ENCODE measurements around the gene RYR3.

The RYR3 gene

GRCh38 chr15:33382491-33382890 lies 71.7 kb downstream of the RYR3 start:
- no peak for DNase-seq
- no peak for TF ChIP-seq GATA1 (IDR thresholded peaks at IDR 0.05; ENCODE audit: low read depth, low read length)

DNA sequence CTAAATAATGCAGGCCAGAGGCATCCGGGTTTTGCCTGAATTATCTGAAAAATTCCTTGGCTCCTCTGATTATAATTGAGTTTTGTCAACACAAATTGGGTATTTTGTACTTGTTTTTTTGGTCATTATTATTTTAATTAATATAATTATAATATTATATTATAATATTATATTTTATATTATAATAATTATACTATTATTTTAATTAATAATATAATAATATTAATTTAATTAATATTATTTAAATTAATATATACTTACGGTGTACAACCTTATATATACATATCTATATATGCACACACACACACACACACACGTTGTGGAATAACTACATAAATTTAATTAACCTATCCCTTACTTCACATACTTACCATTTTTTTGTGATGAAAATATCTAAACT lies 73.5 kb downstream of the RYR3 start:
- TF ChIP-seq POLR2A (IDR thresholded peaks at IDR 0.05; ENCODE audit: low read length): no peak
- DNase-seq: no peak

GRCh38 chr15:33392453-33392852 lies 81.7 kb downstream of the RYR3 start:
- no peak for TF ChIP-seq POLR2A (IDR thresholded peaks at IDR 0.05; ENCODE audit: low read length)
- no peak for TF ChIP-seq GATA1 (IDR thresholded peaks at IDR 0.05; ENCODE audit: low read depth, low read length)
- DNase-seq: no peak

DNA sequence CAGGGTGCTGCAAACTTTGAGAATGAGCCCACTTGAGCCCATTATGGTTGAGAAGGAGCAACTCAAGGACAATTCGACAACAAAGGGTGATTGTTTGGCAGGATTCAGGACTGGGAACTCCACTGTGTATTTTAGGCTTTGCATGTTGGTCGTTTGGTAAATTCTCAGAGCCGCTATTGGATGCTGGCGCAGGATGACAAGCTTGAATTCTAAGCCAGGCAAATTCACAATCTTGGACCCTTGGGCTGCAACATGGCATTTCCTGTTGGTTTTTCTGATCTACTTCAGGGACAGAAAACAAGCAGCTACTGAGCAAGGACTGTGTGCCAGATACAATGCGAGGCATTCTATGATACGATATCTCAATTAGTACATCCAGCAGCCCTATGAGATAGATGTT lies 82.8 kb downstream of the RYR3 start:
- DNase-seq: no peak
- no peak for TF ChIP-seq GATA1 (IDR thresholded peaks at IDR 0.05; ENCODE audit: low read depth, low read length)
- TF ChIP-seq POLR2A (IDR thresholded peaks at IDR 0.05; ENCODE audit: low read length): no peak

DNA sequence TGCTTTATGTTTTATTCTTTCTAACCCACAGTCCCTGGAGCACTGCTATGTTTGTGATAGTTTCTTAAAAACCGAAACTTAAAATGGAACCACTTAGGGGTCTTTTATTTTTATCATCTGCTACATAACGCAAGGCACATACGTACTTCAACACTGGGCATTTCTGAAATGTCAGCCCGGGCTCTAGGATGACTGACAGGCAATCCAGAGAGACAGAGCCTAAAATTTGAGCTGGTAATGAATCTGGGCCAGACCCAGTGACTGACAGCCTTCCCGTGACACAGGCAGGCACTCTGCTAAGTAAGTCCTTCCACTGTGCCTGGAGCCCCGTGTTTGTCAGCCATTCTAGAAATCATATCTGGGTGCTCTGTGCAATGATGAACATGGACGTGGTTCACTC lies 84.6 kb downstream of the RYR3 start:
- DNase-seq: no peak
- TF ChIP-seq POLR2A (IDR thresholded peaks at IDR 0.05; ENCODE audit: low read length): no peak
- TF ChIP-seq GATA1 (IDR thresholded peaks at IDR 0.05; ENCODE audit: low read depth, low read length): no peak

DNA sequence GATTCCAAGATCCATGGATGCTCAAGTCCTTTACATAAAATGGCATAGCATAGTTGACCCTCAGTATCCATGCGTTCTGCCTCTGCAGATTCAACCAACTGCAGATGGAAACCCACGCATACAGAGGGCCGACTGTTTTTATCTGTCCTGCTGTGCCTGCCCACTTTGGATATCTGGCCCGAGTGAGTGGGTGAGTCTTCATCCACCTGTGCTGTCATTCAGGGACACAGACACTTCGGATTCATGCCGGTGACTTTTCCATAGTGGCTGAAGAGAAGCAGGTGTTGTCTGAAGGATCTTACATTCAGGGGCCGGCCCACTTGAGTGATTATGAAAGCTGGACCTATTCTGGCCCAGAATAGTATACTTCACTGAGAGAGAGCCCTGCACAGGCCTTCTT lies 85.1 kb downstream of the RYR3 start:
- no peak for DNase-seq
- TF ChIP-seq POLR2A (IDR thresholded peaks at IDR 0.05; ENCODE audit: low read length) (no peak), GATA1 (IDR thresholded peaks at IDR 0.05; ENCODE audit: low read depth, low read length) (no peak)

DNA sequence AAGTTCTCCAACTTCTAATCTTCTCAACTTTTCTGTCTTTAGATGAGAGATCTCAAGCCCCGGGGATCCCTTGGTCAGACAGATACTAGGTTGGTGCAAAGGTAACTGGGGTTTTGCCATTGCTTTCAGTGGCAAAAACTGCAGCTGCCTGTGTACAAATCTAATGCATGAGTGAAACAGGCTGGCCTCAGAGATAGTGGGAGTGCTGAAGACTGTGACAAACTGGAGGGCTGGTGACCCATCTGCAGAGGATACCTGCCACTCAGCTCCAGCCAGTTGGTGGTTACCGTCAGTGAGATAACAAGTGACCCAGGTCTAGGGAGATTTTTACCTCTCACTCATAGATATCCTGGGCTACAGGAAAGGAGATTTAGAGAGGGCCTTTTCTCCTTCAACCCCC lies 85.7 kb downstream of the RYR3 start:
- DNase-seq: peak in 1 of 2 experiments; percentile 58
- TF ChIP-seq GATA1 (IDR thresholded peaks at IDR 0.05; ENCODE audit: low read depth, low read length) (no peak), POLR2A (IDR thresholded peaks at IDR 0.05; ENCODE audit: low read length) (no peak)

- DNase-seq: no peak
- TF ChIP-seq POLR2A (IDR thresholded peaks at IDR 0.05; ENCODE audit: low read length) (no peak), GATA1 (IDR thresholded peaks at IDR 0.05; ENCODE audit: low read depth, low read length) (no peak)
Observed at GRCh38 chr15:33398555-33398954, 87.8 kb downstream of the RYR3 start.

DNA sequence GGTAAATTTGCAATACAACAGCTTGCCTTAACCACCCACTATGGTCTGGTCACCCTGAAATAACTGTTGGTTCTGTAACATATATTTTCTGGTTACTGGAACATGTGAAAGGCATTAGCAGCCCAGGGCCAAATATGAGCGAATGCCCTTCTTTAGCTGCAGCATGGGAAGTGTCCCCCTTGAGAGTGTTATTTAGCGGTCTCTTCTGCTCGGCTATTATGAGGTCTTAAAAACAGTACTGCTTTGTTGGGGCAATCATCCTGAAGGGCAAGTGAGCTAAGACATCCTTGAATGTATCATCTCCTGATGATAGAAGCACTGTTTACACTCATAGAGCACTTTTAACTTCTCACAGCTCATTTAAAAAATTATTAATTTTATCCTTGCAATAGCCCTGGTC lies 90.2 kb downstream of the RYR3 start:
- no peak for DNase-seq
- TF ChIP-seq GATA1 (IDR thresholded peaks at IDR 0.05; ENCODE audit: low read depth, low read length): no peak
- TF ChIP-seq POLR2A (IDR thresholded peaks at IDR 0.05; ENCODE audit: low read length): no peak

- no peak for DNase-seq
- no peak for TF ChIP-seq POLR2A (IDR thresholded peaks at IDR 0.05; ENCODE audit: low read length)
- no peak for TF ChIP-seq GATA1 (IDR thresholded peaks at IDR 0.05; ENCODE audit: low read depth, low read length)
Observed at GRCh38 chr15:33402600-33402999, 91.8 kb downstream of the RYR3 start.

DNA sequence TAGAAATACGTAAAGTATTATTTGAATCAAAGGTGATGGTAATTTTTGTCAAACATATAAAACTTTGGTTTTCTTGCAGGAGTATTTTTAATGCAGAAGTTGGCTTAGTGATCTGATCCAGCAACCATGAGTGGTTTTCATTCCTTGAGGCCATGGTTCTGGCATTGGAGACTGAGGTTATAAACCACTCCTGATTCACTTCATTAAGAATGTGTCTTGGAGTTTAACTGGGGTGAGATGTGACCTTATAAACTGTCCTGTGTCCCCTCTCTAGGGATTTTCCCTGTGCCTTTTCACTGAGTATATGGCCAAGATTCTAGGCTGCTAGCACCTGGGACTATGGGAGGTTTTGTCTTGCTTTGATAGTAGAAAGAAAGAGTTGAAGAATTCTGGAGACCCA lies 94.3 kb downstream of the RYR3 start:
- TF ChIP-seq GATA1 (IDR thresholded peaks at IDR 0.05; ENCODE audit: low read depth, low read length) (no peak), POLR2A (IDR thresholded peaks at IDR 0.05; ENCODE audit: low read length) (no peak)
- DNase-seq: no peak

- no peak for TF ChIP-seq POLR2A (IDR thresholded peaks at IDR 0.05; ENCODE audit: low read length)
- TF ChIP-seq GATA1 (IDR thresholded peaks at IDR 0.05; ENCODE audit: low read depth, low read length): no peak
- no peak for DNase-seq
Observed at GRCh38 chr15:33411596-33412540, 101.1 kb downstream of the RYR3 start.

DNA sequence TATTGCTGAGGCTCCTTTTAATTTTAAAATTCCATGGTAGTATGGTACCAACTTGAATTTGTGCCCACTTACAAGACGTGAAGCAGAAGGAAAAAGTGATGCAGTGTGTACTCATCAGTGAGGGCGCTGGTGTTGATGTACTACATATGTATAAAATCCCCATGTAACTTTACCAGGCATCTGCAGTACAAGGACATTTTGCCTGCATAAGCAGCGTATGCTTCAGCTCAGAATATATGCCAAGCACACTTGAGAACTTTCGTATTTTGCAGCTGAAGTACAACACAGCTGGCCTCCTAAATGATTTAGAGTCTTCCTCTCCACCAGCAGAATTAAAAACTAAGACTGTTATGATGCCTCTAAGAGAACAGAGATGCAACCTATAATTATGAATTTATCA lies 108.9 kb downstream of the RYR3 start:
- no peak for DNase-seq
- TF ChIP-seq GATA1 (IDR thresholded peaks at IDR 0.05; ENCODE audit: low read depth, low read length) (no peak), POLR2A (IDR thresholded peaks at IDR 0.05; ENCODE audit: low read length) (no peak)

DNA sequence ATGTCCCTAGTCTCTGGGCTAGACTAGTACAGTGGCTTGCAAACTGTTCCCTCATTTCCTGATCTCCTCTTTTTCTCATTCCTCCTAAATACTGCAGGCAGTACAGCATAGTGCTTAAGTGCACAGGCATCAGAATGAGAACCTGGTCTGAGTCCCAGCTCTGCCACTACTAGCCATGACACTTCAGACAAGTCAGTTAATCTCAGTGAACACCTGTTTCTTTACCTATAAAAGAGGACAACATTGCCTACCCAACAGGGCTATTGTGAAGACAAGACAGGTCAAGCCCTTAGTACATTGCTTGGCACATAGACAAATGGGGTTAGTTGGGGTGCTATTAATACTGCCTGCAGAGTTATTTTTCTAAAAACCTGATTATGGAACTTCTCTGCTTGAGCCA lies 113.3 kb downstream of the RYR3 start:
- peak; percentile 25 to 51 for DNase-seq
- no peak for TF ChIP-seq POLR2A (IDR thresholded peaks at IDR 0.05; ENCODE audit: low read length)
- TF ChIP-seq GATA1 (IDR thresholded peaks at IDR 0.05; ENCODE audit: low read depth, low read length): no peak

- DNase-seq: peak; percentile 22 to 35
- TF ChIP-seq POLR2A (IDR thresholded peaks at IDR 0.05; ENCODE audit: low read length): no peak
- no peak for TF ChIP-seq GATA1 (IDR thresholded peaks at IDR 0.05; ENCODE audit: low read depth, low read length)
Observed at GRCh38 chr15:33425142-33425541, 114.4 kb downstream of the RYR3 start.
